Activated T-helper 1 cell treated with anti-CD3 and anti-CD28 coated beads, Interleukin-12 subunit alpha, Interleukin-12 subunit beta, Interleukin-2, Interleukin-4 antibody, amounts not matched to agents 30 ng/mL and 10 ng/mL and 1 ng/mL, durations not matched to agents 14 hours and 24 hours and 36 hours (primary cell): Measurements from ENCODE around the gene MORC4. TPM values are rescaled to one million over a fixed set of nuclear protein-coding genes. Genes with fewer than 3 reads are reported as not detected.

Experiments used
- DNase-seq: peaks from one replicate; pipeline ENCODE4 v3.0.0; 2021; ENCODE audit warnings: low spot score
- H3K27ac Mint-ChIP-seq: one replicate; pipeline ENCODE4 v1.8.0; 2021; ENCODE audit warnings: mild to moderate bottlenecking, mixed read lengths
- H3K27me3 Mint-ChIP-seq: one replicate; pipeline ENCODE4 v1.8.0; 2022; ENCODE audit warnings: mild to moderate bottlenecking, moderate library complexity, mixed read lengths; ENCODE audit not compliant: insufficient read depth
- H3K36me3 Mint-ChIP-seq: one replicate; pipeline ENCODE4 v1.8.0; 2021; ENCODE audit warnings: low read depth, mixed read lengths
- H3K4me1 Mint-ChIP-seq: one replicate; pipeline ENCODE4 v1.8.0; 2021; ENCODE audit warnings: low read depth, mixed read lengths
- H3K4me3 Mint-ChIP-seq: one replicate; pipeline ENCODE4 v1.8.0; 2021; ENCODE audit warnings: mild to moderate bottlenecking, moderate library complexity, mixed read lengths
- H3K9me3 Mint-ChIP-seq: one replicate; pipeline ENCODE4 v1.8.0; 2021; ENCODE audit warnings: mixed read lengths
- intact Hi-C: fragments of 100-400 bp; cut with micrococcal nuclease; formaldehyde crosslinking; loops from one replicate; pipeline ENCODE4 v1.15.1; 2024
- total RNA-seq: library from RNA; stranded (reverse); gene quantifications from 2 replicates; pipeline ENCODE4 v1.2.3, GENCODE V29; 2022

The MORC4 gene
- total RNA-seq, 1 donor from 2014 or later, result 4.7 TPM

DNA sequence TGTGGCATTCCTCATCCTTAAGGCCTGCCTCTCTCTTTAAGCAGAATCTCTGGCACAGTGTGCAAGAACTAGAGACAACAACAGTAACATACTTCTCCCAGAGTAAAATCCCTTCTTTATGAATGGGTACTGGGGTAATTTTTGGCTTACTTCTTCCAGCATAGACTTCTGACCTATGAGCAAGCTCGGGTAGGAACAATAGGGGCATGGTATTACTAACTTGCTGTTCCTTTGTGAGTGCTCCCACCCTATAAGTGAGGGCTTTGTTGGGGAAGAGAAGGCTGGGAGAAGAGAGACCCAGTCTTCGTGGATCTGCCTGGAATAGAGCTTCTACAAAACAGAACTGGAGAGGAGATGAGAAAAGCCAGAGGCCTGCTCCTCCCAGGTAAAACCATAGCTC lies 49.6 kb downstream of the MORC4 start:
- intact Hi-C loops, result no loop called here
- no peaks in the 10 kb centered on the region for H3K9me3 Mint-ChIP-seq
- no peaks in the 10 kb centered on the region for H3K4me1 Mint-ChIP-seq
- no peak for DNase-seq
- H3K27me3 Mint-ChIP-seq, result no peaks in the 10 kb centered on the region
- no peak overlapping the region for H3K4me3 Mint-ChIP-seq
- no peak overlapping the region for H3K27ac Mint-ChIP-seq
- no peaks in the 10 kb centered on the region for H3K36me3 Mint-ChIP-seq

- no peaks in the 10 kb centered on the region for H3K9me3 Mint-ChIP-seq
Measured at GRCh38 chrX:106949366-106949765, 50.6 kb downstream of the MORC4 start.

GRCh38 chrX:106948641-106949040 lies 51.4 kb downstream of the MORC4 start:
- DNase-seq, result no peak
- H3K27ac Mint-ChIP-seq, result no peak overlapping the region
- intact Hi-C loops, result no loop called here
- H3K36me3 Mint-ChIP-seq, result no peaks in the 10 kb centered on the region
- H3K4me1 Mint-ChIP-seq, result no peaks in the 10 kb centered on the region
- no peak overlapping the region for H3K4me3 Mint-ChIP-seq
- H3K9me3 Mint-ChIP-seq, result no peaks in the 10 kb centered on the region
- H3K27me3 Mint-ChIP-seq, result no peaks in the 10 kb centered on the region

More at GRCh38 chrX:106949366-106949765, 50.6 kb downstream of the MORC4 start:
- no peak for DNase-seq
- intact Hi-C loops, result no loop called here
- Mint-ChIP-seq H3K4me1 (no peaks in the 10 kb centered on the region), H3K36me3 (no peaks in the 10 kb centered on the region), H3K4me3 (no peak overlapping the region), H3K27ac (no peak overlapping the region), H3K27me3 (no peaks in the 10 kb centered on the region)

DNA sequence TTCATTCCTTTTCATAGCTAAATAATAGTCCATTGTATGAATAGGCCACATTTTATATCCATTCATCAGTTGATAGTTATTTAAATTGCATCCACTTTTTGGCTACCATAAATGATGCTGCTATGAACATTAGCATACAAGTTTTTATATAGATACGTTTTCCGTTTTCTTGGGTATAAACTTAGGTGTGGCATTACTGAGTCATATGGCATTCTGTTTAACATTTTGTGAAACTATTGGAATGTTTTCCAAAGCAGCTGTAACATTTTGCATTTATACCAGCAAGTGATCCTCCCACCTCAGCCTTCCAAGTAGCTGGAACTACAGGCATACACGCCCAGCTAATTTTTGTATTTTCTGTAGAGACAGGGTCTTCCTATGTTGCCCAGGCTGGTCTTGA lies 53.5 kb downstream of the MORC4 start:
- H3K36me3 Mint-ChIP-seq, result peaks cover 3% of the 10 kb centered on the region
- H3K4me3 Mint-ChIP-seq, result no peak overlapping the region
- no peaks in the 10 kb centered on the region for H3K4me1 Mint-ChIP-seq
- intact Hi-C loops, result no loop called here
- no peak for DNase-seq
- no peak overlapping the region for H3K27ac Mint-ChIP-seq
- no peaks in the 10 kb centered on the region for H3K27me3 Mint-ChIP-seq
- H3K9me3 Mint-ChIP-seq, result no peaks in the 10 kb centered on the region

- Mint-ChIP-seq H3K36me3 (peaks cover 5% of the 10 kb centered on the region), H3K27me3 (no peaks in the 10 kb centered on the region)
Measured at GRCh38 chrX:106940068-106940467, 59.9 kb downstream of the MORC4 start.

GRCh38 chrX:106939566-106939965 lies 60.4 kb downstream of the MORC4 start:
- H3K4me1 Mint-ChIP-seq, result no peaks in the 10 kb centered on the region
- no peaks in the 10 kb centered on the region for H3K9me3 Mint-ChIP-seq
- H3K27ac Mint-ChIP-seq, result no peak overlapping the region
- peaks cover 5% of the 10 kb centered on the region for H3K36me3 Mint-ChIP-seq
- DNase-seq, result no peak
- H3K27me3 Mint-ChIP-seq, result no peaks in the 10 kb centered on the region
- intact Hi-C loops, result no loop called here
- no peak overlapping the region for H3K4me3 Mint-ChIP-seq

More at GRCh38 chrX:106940068-106940467, 59.9 kb downstream of the MORC4 start:
- Mint-ChIP-seq H3K4me3 (no peak overlapping the region), H3K27ac (no peak overlapping the region), H3K4me1 (no peaks in the 10 kb centered on the region), H3K9me3 (no peaks in the 10 kb centered on the region)
- DNase-seq, result no peak
- intact Hi-C loops, result no loop called here

GRCh38 chrX:106936246-106936645 lies 63.8 kb downstream of the MORC4 start:
- no peak overlapping the region for H3K27ac Mint-ChIP-seq
- no peaks in the 10 kb centered on the region for H3K4me1 Mint-ChIP-seq
- H3K4me3 Mint-ChIP-seq, result no peak overlapping the region
- intact Hi-C loops, result no loop called here
- H3K36me3 Mint-ChIP-seq, result peaks cover 1% of the 10 kb centered on the region
- no peak for DNase-seq
- H3K9me3 Mint-ChIP-seq, result no peaks in the 10 kb centered on the region
- no peaks in the 10 kb centered on the region for H3K27me3 Mint-ChIP-seq

- Mint-ChIP-seq H3K4me3 (no peak overlapping the region), H3K27me3 (no peaks in the 10 kb centered on the region), H3K4me1 (no peaks in the 10 kb centered on the region), H3K9me3 (no peaks in the 10 kb centered on the region), H3K27ac (no peak overlapping the region), H3K36me3 (no peaks in the 10 kb centered on the region)
- no peak for DNase-seq
- intact Hi-C loops, result no loop called here
Measured at GRCh38 chrX:106935175-106935574, 64.8 kb downstream of the MORC4 start.

GRCh38 chrX:106933538-106933961 lies 66.5 kb downstream of the MORC4 start:
- no peaks in the 10 kb centered on the region for H3K9me3 Mint-ChIP-seq
- H3K27ac Mint-ChIP-seq, result no peak overlapping the region
- H3K27me3 Mint-ChIP-seq, result no peaks in the 10 kb centered on the region
- H3K4me3 Mint-ChIP-seq, result no peak overlapping the region
- no peak for DNase-seq
- no peaks in the 10 kb centered on the region for H3K4me1 Mint-ChIP-seq
- intact Hi-C loops, result no loop called here
- no peaks in the 10 kb centered on the region for H3K36me3 Mint-ChIP-seq

- intact Hi-C loops, result no loop called here
- Mint-ChIP-seq H3K4me1 (no peaks in the 10 kb centered on the region), H3K9me3 (no peaks in the 10 kb centered on the region), H3K27ac (no peak overlapping the region), H3K27me3 (no peaks in the 10 kb centered on the region), H3K4me3 (no peak overlapping the region), H3K36me3 (no peaks in the 10 kb centered on the region)
- no peak for DNase-seq
Measured at GRCh38 chrX:106932960-106933537, 67.0 kb downstream of the MORC4 start.

GRCh38 chrX:106932492-106932923 lies 67.5 kb downstream of the MORC4 start:
- H3K9me3 Mint-ChIP-seq, result no peaks in the 10 kb centered on the region
- no peak for DNase-seq
- intact Hi-C loops, result no loop called here
- no peak overlapping the region for H3K27ac Mint-ChIP-seq
- no peaks in the 10 kb centered on the region for H3K36me3 Mint-ChIP-seq
- no peaks in the 10 kb centered on the region for H3K27me3 Mint-ChIP-seq
- H3K4me1 Mint-ChIP-seq, result no peaks in the 10 kb centered on the region
- no peak overlapping the region for H3K4me3 Mint-ChIP-seq

- DNase-seq, result no peak
- Mint-ChIP-seq H3K36me3 (no peaks in the 10 kb centered on the region), H3K27ac (no peak overlapping the region), H3K27me3 (no peaks in the 10 kb centered on the region), H3K4me3 (no peak overlapping the region), H3K9me3 (no peaks in the 10 kb centered on the region), H3K4me1 (no peaks in the 10 kb centered on the region)
- intact Hi-C loops, result no loop called here
Measured at GRCh38 chrX:106931831-106932491, 68.1 kb downstream of the MORC4 start.

GRCh38 chrX:106928227-106928626 lies 71.8 kb downstream of the MORC4 start:
- no peak overlapping the region for H3K27ac Mint-ChIP-seq
- H3K4me1 Mint-ChIP-seq, result no peaks in the 10 kb centered on the region
- H3K36me3 Mint-ChIP-seq, result no peaks in the 10 kb centered on the region
- intact Hi-C loops, result no loop called here
- no peak overlapping the region for H3K4me3 Mint-ChIP-seq
- DNase-seq, result no peak
- no peaks in the 10 kb centered on the region for H3K27me3 Mint-ChIP-seq
- no peaks in the 10 kb centered on the region for H3K9me3 Mint-ChIP-seq
